PFSK-1 (cell line): ENCODE measurements around the gene IGSF9B.

ENCODE experiments used
- FOXP2 ChIP-seq: optimal IDR thresholded peaks from 2 replicates; pipeline ENCODE3; 2011; ENCODE audit warnings: borderline replicate concordance, control low read depth, inconsistent platforms; ENCODE audit not compliant: insufficient read depth; ENCODE audit errors: extremely low read length, extremely low read depth
- POLR2AphosphoS5 ChIP-seq: IDR thresholded peaks from 2 replicates; pipeline ENCODE4 v1.6.1; 2012; ENCODE audit warnings: low read depth, mild to moderate bottlenecking, control low read depth, low read length, moderate library complexity
- SIN3A ChIP-seq: IDR thresholded peaks from 2 replicates; pipeline ENCODE4 v1.6.1; 2012; ENCODE audit warnings: mild to moderate bottlenecking, low read length, moderate library complexity, borderline replicate concordance; ENCODE audit not compliant: insufficient read depth
- TAF1 ChIP-seq: IDR thresholded peaks from 2 replicates; pipeline ENCODE4 v1.6.1; 2012; ENCODE audit warnings: low read length, control low read depth, borderline replicate concordance; ENCODE audit not compliant: insufficient read depth
- TF ChIP-seq, protein P1 (sequence below), 2 experiments: IDR thresholded peaks; 2 replicates each; pipeline versions ENCODE4 v1.6.1 to v1.8.0; 2011 to 2012; ENCODE audit warnings: low read depth in 2 of 2, low read length in 2 of 2, control low read depth in 1 of 2, inconsistent platforms in 1 of 2, mild to moderate bottlenecking in 1 of 2, moderate library complexity in 1 of 2; ENCODE audit not compliant: insufficient read depth in 1 of 2

Gene IGSF9B

GRCh38 chr11:133924661-133925060 lies 32.1 kb downstream of the IGSF9B start:
- TF ChIP-seq TAF1: no peak
- TF ChIP-seq FOXP2: no peak
- TF ChIP-seq, protein P1, sequence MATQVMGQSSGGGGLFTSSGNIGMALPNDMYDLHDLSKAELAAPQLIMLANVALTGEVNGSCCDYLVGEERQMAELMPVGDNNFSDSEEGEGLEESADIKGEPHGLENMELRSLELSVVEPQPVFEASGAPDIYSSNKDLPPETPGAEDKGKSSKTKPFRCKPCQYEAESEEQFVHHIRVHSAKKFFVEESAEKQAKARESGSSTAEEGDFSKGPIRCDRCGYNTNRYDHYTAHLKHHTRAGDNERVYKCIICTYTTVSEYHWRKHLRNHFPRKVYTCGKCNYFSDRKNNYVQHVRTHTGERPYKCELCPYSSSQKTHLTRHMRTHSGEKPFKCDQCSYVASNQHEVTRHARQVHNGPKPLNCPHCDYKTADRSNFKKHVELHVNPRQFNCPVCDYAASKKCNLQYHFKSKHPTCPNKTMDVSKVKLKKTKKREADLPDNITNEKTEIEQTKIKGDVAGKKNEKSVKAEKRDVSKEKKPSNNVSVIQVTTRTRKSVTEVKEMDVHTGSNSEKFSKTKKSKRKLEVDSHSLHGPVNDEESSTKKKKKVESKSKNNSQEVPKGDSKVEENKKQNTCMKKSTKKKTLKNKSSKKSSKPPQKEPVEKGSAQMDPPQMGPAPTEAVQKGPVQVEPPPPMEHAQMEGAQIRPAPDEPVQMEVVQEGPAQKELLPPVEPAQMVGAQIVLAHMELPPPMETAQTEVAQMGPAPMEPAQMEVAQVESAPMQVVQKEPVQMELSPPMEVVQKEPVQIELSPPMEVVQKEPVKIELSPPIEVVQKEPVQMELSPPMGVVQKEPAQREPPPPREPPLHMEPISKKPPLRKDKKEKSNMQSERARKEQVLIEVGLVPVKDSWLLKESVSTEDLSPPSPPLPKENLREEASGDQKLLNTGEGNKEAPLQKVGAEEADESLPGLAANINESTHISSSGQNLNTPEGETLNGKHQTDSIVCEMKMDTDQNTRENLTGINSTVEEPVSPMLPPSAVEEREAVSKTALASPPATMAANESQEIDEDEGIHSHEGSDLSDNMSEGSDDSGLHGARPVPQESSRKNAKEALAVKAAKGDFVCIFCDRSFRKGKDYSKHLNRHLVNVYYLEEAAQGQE (IDR thresholded peaks at IDR 0.05; ENCODE audit: insufficient read depth in 1 of 2, low read depth in 2 of 2, low read length in 2 of 2): no peak
- no peak for TF ChIP-seq POLR2AphosphoS5
- no peak for TF ChIP-seq SIN3A

DNA sequence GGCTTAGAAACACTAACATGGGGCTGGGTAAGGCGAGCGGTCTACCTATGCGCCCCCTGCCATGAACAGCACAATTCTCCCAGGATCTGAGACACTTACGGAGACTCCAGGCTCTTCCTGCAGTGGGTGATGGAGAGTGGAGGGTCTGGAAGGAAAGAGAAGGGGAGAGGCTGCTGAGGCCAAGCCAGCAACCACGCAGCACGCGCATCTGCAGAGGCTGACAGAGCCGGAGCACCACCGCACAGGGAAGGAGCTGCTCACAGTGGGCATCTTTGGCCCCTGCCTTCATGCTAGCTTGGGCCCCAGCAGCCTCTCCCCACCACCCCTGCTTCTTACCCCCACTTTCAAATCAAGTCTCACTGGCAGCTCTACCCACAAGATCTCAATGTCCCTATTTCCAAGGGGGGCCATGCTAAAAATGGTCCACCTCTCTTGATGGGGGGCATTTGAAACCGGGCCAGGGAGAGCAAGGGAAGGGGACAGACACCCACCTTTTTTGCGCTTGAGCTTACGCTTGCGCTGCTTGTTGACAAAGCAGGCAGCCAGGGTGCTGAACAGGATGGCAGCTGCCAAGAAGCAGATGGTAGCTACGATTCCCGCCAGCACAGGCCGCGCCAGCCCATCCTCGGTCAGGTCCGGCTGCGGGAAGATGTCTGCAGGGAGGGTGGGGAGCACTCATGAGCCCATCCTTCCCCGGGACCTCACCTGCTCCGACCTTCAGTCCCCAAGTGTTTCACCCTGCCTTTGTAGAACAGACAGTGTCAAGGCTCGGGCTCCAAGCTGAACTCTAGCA lies 34.5 kb downstream of the IGSF9B start:
- TF ChIP-seq, protein P1 (IDR thresholded peaks at IDR 0.05; ENCODE audit: insufficient read depth in 1 of 2, low read depth in 2 of 2, low read length in 2 of 2): no peak
- no peak for TF ChIP-seq SIN3A

DNA sequence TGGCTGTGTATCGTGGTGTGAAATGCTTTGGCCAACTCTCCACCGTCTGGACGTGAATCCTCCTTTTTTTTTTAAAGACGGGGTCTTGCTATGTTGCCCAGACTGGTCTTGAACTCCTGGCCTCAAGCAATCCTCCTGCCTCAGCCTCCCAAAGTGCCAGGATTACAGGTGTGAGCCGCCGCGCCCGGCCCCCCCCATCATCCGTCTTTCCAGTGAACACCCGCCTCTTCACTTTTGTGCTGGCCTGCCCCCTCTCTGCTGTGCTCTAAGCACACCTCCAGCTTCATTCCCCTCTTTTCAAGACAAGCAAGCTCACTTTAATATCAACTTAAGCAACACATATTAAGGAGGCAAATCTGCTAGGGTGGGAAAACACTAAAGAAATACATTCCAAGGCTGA lies 35.3 kb downstream of the IGSF9B start:
- no peak for TF ChIP-seq TAF1
- no peak for TF ChIP-seq FOXP2
- TF ChIP-seq, protein P1 (IDR thresholded peaks at IDR 0.05; ENCODE audit: insufficient read depth in 1 of 2, low read depth in 2 of 2, low read length in 2 of 2): no peak
- TF ChIP-seq SIN3A: no peak
- no peak for TF ChIP-seq POLR2AphosphoS5

- TF ChIP-seq SIN3A (no peak), TAF1 (no peak)
These were observed 35.7 kb downstream of the IGSF9B start for GRCh38 chr11:133921026-133921425.

- TF ChIP-seq POLR2AphosphoS5: no peak
- no peak for TF ChIP-seq TAF1
- no peak for TF ChIP-seq SIN3A
- no peak for TF ChIP-seq FOXP2
- TF ChIP-seq, protein P1 (IDR thresholded peaks at IDR 0.05; ENCODE audit: insufficient read depth in 1 of 2, low read depth in 2 of 2, low read length in 2 of 2): no peak
These were observed 36.4 kb downstream of the IGSF9B start for GRCh38 chr11:133920109-133920990.
